ENCODE data around the gene TMOD2.

Gene TMOD2

GRCh38 chr15:51861557-51862359 lies 110.4 kb downstream of the TMOD2 start:
- peak; percentile 61 to 71 (median 62) for DNase-seq

- DNase-seq, result no peak
Observed at GRCh38 chr15:51863131-51863530, 111.7 kb downstream of the TMOD2 start.

- DNase-seq, result peak; percentile 40 to 47 (median 44)
Observed at GRCh38 chr15:51864408-51865056, 113.1 kb downstream of the TMOD2 start.

- DNase-seq, result no peak
Observed at GRCh38 chr15:51865317-51865716, 113.9 kb downstream of the TMOD2 start.

Measured in suppressor macrophage treated with lipopolysaccharide for 1 hour (primary cell).